HCT116 (cell line): ENCODE data around the gene CAPZB. TPM values are rescaled to one million over a fixed set of nuclear protein-coding genes. Genes with fewer than 3 reads are reported as not detected.

ENCODE experiments used
- ATAC-seq: fragments of 200-7000 bp; cut with Tn5 transposase; 2 replicates; pipeline ENCODE4 v1.9.1; 2020; ENCODE audit warnings: mild to moderate bottlenecking, moderate library complexity
- BruUV-seq: library from RNA; stranded (reverse); fragments of 400-500 nt; replicated peaks from 2 replicates; lab custom pipeline; 2021; lab: Mats Ljungman, UMichigan
- CTCF ChIA-PET: fragments of 300-600 bp; sonication (Branson Sonifier 250); formaldehyde crosslinking; loops from one replicate; lab custom pipeline; 2021; ENCODE audit warnings: antibody characterized with exemption; lab: Charles Lee
- POLR2A ChIA-PET: fragments of 300-600, 350-600 bp; sonication (Branson Sonifier 250); formaldehyde crosslinking; loops from one replicate; lab custom pipeline; 2021; ENCODE audit warnings: antibody characterized with exemption; lab: Charles Lee
- RAD21 ChIA-PET, 2 experiments: fragments of 300-600 bp; sonication (Branson Sonifier 250); formaldehyde crosslinking; loops; one replicate each; lab custom pipeline; 2023; ENCODE audit warnings: low total read pairs in 2 of 2; ENCODE audit not compliant: uncharacterized antibody in 2 of 2, unreplicated experiment in 2 of 2, low non-redundant PET in 1 of 2; lab: Charles Lee
- DNase-seq: peaks from one replicate; pipeline ENCODE4 v3.0.0-alpha.2; 2010; ENCODE audit warnings: low read depth, low spot score
- H2AFZ ChIP-seq: fragments of 200-600 bp; shearing (Covaris generic), sonication (generic); 2 replicates; pipeline ENCODE4 v1.6.1; 2017; ENCODE audit warnings: low read depth, mixed run types, mixed read lengths, antibody characterized with exemption, low read length; ENCODE audit not compliant: poor library complexity, severe bottlenecking
- H3K27ac ChIP-seq: 2 replicates; pipeline ENCODE4 v1.5.1; 2012; ENCODE audit warnings: low read depth, low read length
- H3K27me3 ChIP-seq: fragments of 200-600 bp; sonication (generic); 2 replicates; pipeline ENCODE4 v1.6.1; 2016; ENCODE audit warnings: mixed run types, low read length, mixed read lengths; ENCODE audit not compliant: insufficient read depth
- H3K36me3 ChIP-seq, 2 experiments: fragments of 200-500 bp in 1 of 2; fragments of 200-600 bp in 1 of 2; sonication (Bioruptor generic) in 1 of 2; sonication (generic) in 1 of 2; 2 replicates each; pipeline versions ENCODE4 v1.5.1 to v1.6.1; 2014 to 2016; ENCODE audit warnings: low read length in 2 of 2, inconsistent platforms in 1 of 2, mixed read lengths in 1 of 2, mixed run types in 1 of 2; ENCODE audit not compliant: insufficient read depth in 2 of 2, control insufficient read depth in 1 of 2
- H3K4me1 ChIP-seq, 2 experiments: fragments of 200-600 bp in 1 of 2; sonication (generic) in 1 of 2; 2 replicates each; pipeline versions ENCODE4 v1.5.1 to v1.6.1; 2012 to 2017; ENCODE audit warnings: low read length in 2 of 2, inconsistent platforms in 1 of 2, mild to moderate bottlenecking in 1 of 2, mixed read lengths in 1 of 2, mixed run types in 1 of 2, moderate library complexity in 1 of 2; ENCODE audit not compliant: insufficient read depth in 2 of 2, control insufficient read depth in 1 of 2
- H3K4me2 ChIP-seq: fragments of 200-600 bp; sonication (generic); 2 replicates; pipeline ENCODE4 v1.6.1; 2017; ENCODE audit warnings: mixed run types, low read length, mixed read lengths
- H3K4me3 ChIP-seq, 2 experiments: fragments of 200-600 bp in 1 of 2; sonication (generic) in 1 of 2; replicated peaks in 1 of 2; 2 replicates each; pipeline ENCODE4 v1.5.1; 2011 to 2016; ENCODE audit warnings: low read length in 2 of 2, control low read depth in 1 of 2, low read depth in 1 of 2, mild to moderate bottlenecking in 1 of 2, mixed read lengths in 1 of 2, mixed run types in 1 of 2
- H3K79me2 ChIP-seq: fragments of 200-600 bp; sonication (generic); 2 replicates; pipeline ENCODE4 v1.6.1; 2017; ENCODE audit warnings: mild to moderate bottlenecking, mixed run types, low read length, moderate library complexity, mixed read lengths; ENCODE audit not compliant: insufficient read depth
- H3K9ac ChIP-seq: fragments of 200-600 bp; sonication (generic); 2 replicates; pipeline ENCODE4 v1.6.1; 2016; ENCODE audit warnings: low read length, mixed read lengths
- H3K9me2 ChIP-seq: fragments of 200-600 bp; sonication (generic), shearing (Covaris generic); 2 replicates; pipeline ENCODE4 v1.6.1; 2017; ENCODE audit warnings: mixed run types, mild to moderate bottlenecking, moderate library complexity; ENCODE audit not compliant: insufficient read depth
- H3K9me3 ChIP-seq, 2 experiments: fragments of 200-500 bp in 1 of 2; fragments of 200-600 bp in 1 of 2; sonication (Bioruptor generic) in 1 of 2; sonication (generic) in 1 of 2; 2 replicates each; pipeline ENCODE4 v1.6.1; 2014 to 2017; ENCODE audit warnings: low read length in 2 of 2, mixed read lengths in 2 of 2, inconsistent platforms in 1 of 2, low read depth in 1 of 2, mild to moderate bottlenecking in 1 of 2, mixed run types in 1 of 2, moderate library complexity in 1 of 2; ENCODE audit not compliant: control insufficient read depth in 1 of 2, insufficient read depth in 1 of 2
- H4K20me1 ChIP-seq: fragments of 200-600 bp; sonication (generic), shearing (Covaris generic); 2 replicates; pipeline ENCODE4 v1.6.1; 2017; ENCODE audit warnings: mixed run types, mild to moderate bottlenecking, moderate library complexity; ENCODE audit not compliant: insufficient read depth
- ELF1 ChIP-seq: IDR thresholded peaks from 2 replicates; pipeline ENCODE4 v1.6.1; 2012; ENCODE audit warnings: low read depth, borderline replicate concordance
- MAX ChIP-seq: IDR thresholded peaks from 2 replicates; pipeline ENCODE4 v1.6.1; 2012
- TCF7L2 ChIP-seq: IDR thresholded peaks from 2 replicates; pipeline ENCODE4 v1.7.0; 2011; ENCODE audit warnings: borderline replicate concordance, inconsistent platforms; ENCODE audit not compliant: insufficient read depth, insufficient read length; ENCODE audit errors: extremely low read depth
- YY1 ChIP-seq: IDR thresholded peaks from 2 replicates; pipeline ENCODE4 v1.6.1; 2011; ENCODE audit warnings: low read length, low read depth, moderate library complexity, mild to moderate bottlenecking; ENCODE audit not compliant: insufficient replicate concordance; ENCODE audit errors: extremely low read depth
- ZFX ChIP-seq: fragments of 450-650 bp; IDR thresholded peaks from 2 replicates; pipeline ENCODE4 v1.6.1; 2017
- intact Hi-C: fragments of 100-400 bp; cut with micrococcal nuclease; formaldehyde crosslinking; loops from 2 replicates; pipeline ENCODE4 v1.10.0; 2022
- total RNA-seq: library from RNA; stranded (reverse); gene quantifications from one replicate; pipeline ENCODE4 v1.2.1, GENCODE V29; 2021; ENCODE audit not compliant: unreplicated experiment
- TF ChIP-seq, protein P1 (sequence below), 3 experiments: fragments of 200-600 bp in 1 of 3; sonication (generic) in 1 of 3; IDR thresholded peaks in 2 of 3; conservative IDR thresholded peaks in 1 of 3; 2 replicates each; pipeline ENCODE4 v1.5.1; 2012 to 2017; ENCODE audit warnings: low read depth in 2 of 3, low read length in 2 of 3, antibody characterized with exemption in 1 of 3, borderline replicate concordance in 1 of 3, control low read depth in 1 of 3, mild to moderate bottlenecking in 1 of 3, mixed read lengths in 1 of 3, mixed run types in 1 of 3, moderate library complexity in 1 of 3; ENCODE audit not compliant: insufficient read depth in 1 of 3

Gene CAPZB
- total RNA-seq, 1 experiment from 2014 or later, result 203 TPM

DNA sequence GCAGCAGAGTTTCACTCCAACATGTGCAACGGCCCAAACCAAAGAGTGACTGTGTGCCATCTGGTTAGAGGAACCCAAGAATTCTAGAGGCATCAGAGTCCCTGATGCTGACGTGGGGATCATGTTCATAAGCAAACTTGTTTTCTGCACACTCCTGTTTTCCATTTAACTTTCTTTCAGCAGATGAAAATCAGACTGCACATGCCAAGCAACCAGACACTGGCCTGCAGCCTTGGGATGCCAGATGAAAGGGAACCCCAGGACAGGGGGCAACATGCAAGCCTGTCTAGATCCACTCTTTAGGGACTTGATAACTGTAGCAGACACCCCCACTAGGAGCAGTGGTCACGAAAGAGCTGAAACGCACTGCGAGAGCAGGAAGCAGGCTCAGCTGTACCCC is 116.4 kb downstream of the CAPZB start (continued):
- TF ChIP-seq, protein P1, sequence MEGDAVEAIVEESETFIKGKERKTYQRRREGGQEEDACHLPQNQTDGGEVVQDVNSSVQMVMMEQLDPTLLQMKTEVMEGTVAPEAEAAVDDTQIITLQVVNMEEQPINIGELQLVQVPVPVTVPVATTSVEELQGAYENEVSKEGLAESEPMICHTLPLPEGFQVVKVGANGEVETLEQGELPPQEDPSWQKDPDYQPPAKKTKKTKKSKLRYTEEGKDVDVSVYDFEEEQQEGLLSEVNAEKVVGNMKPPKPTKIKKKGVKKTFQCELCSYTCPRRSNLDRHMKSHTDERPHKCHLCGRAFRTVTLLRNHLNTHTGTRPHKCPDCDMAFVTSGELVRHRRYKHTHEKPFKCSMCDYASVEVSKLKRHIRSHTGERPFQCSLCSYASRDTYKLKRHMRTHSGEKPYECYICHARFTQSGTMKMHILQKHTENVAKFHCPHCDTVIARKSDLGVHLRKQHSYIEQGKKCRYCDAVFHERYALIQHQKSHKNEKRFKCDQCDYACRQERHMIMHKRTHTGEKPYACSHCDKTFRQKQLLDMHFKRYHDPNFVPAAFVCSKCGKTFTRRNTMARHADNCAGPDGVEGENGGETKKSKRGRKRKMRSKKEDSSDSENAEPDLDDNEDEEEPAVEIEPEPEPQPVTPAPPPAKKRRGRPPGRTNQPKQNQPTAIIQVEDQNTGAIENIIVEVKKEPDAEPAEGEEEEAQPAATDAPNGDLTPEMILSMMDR (IDR thresholded peaks at IDR 0.05 in 2 of 3, conservative IDR thresholded peaks at IDR 0.05 in 1 of 3; ENCODE audit: borderline replicate concordance in 1 of 3, insufficient read depth in 1 of 3, low read depth in 2 of 3, low read length in 2 of 3), result no peak

- Histone ChIP-seq H3K9me2 (no peaks in the 10 kb centered on the region), H3K9ac (no peak overlapping the region), H3K79me2 (peaks cover 11% of the 10 kb centered on the region; the same call in 1 of the 2 replicates), H3K27ac (no peak overlapping the region), H3K4me2 (no peak overlapping the region), H2AFZ (no peak overlapping the region), H3K36me3 (no peaks in the 10 kb centered on the region; a peak in 1 of 4 replicates), H4K20me1 (no peaks in the 10 kb centered on the region), H3K27me3 (no peaks in the 10 kb centered on the region), H3K4me3 (no peak overlapping the region), H3K9me3 (no peaks in the 10 kb centered on the region), H3K4me1 (no peaks in the 10 kb centered on the region)
- no peak for ATAC-seq
- ChIA-PET POLR2A (no interaction called here), RAD21 (interaction anchor here in 1 of 2 experiments (0.6 kb wide), 1 partner anchor 291 kb away, joined by 3 read pairs; no protein-coding TSS in a partner anchor), CTCF (no interaction called here)
- TF ChIP-seq YY1, result no peak
- no peak for TF ChIP-seq ELF1
- no peak for TF ChIP-seq TCF7L2
- no peak for TF ChIP-seq MAX
- TF ChIP-seq ZFX, result no peak
- DNase-seq, result no peak
- intact Hi-C loops, result no loop called here
- no TSS peak for BruUV-seq
These were observed 117.3 kb downstream of the CAPZB start for GRCh38 chr1:19368050-19368449.
